Measurements from ENCODE around the gene DHX8. TPM values are rescaled to one million over a fixed set of nuclear protein-coding genes. Genes with fewer than 3 reads are reported as not detected.

The DHX8 gene
- total and polyA plus RNA-seq, 4 donors: 10.9 to 21.3 (median 19.4) TPM

GRCh38 chr17:43560461-43561427 lies 77.0 kb downstream of the DHX8 start:
- H3K36me3 ChIP-seq (ENCODE audit: control insufficient read depth in 4 of 4, insufficient read depth in 3 of 4, low read depth in 1 of 4, low read length in 3 of 4): no peaks in the 10 kb centered on the region
- no peak overlapping the region for H3K27ac ChIP-seq (ENCODE audit: low read depth in 1 of 2, low read length in 2 of 2)
- TF ChIP-seq GABPA (IDR thresholded peaks at IDR 0.05 in 1 of 2, conservative IDR thresholded peaks at IDR 0.05 in 1 of 2) (no peak), RXRA (IDR thresholded peaks at IDR 0.05) (no peak), FOXA2 (IDR thresholded peaks at IDR 0.05) (no peak), JUND (IDR thresholded peaks at IDR 0.05) (no peak), EGR1 (IDR thresholded peaks at IDR 0.05; ENCODE audit: low read depth in 2 of 2) (no peak), HNF4A (conservative IDR thresholded peaks at IDR 0.05) (no peak), ZBTB33 (IDR thresholded peaks at IDR 0.05) (no peak), YY1 (IDR thresholded peaks at IDR 0.05) (no peak), MAX (IDR thresholded peaks at IDR 0.05) (no peak), REST (IDR thresholded peaks at IDR 0.05) (no peak)
- DNase-seq (ENCODE audit: low spot score): no peak
- no peak overlapping the region for H3K4me3 ChIP-seq (ENCODE audit: low read depth in 1 of 3, low read length in 3 of 3)
- H3K9me3 ChIP-seq (ENCODE audit: control insufficient read depth in 4 of 4, low read length in 3 of 4): no peaks in the 10 kb centered on the region
- WGBS: 92% methylated on average over 7 of the region's 7 CpGs
- H3K4me1 ChIP-seq (ENCODE audit: control insufficient read depth in 4 of 4, insufficient read depth in 4 of 4, low read length in 3 of 4): no peaks in the 10 kb centered on the region
- H3K27me3 ChIP-seq (ENCODE audit: control insufficient read depth in 4 of 4, insufficient read depth in 4 of 4, low read length in 3 of 4): peaks cover 0 to 2% (median under 1%) of the 10 kb centered on the region in 4 donors
- H3K9ac ChIP-seq (ENCODE audit: low read depth in 1 of 2, low read length in 2 of 2): no peak overlapping the region

GRCh38 chr17:43562679-43563599 lies 79.2 kb downstream of the DHX8 start:
- no peak overlapping the region for H3K27ac ChIP-seq (ENCODE audit: low read depth in 1 of 2, low read length in 2 of 2)
- no peak overlapping the region for H3K4me3 ChIP-seq (ENCODE audit: low read depth in 1 of 3, low read length in 3 of 3)
- no peak for DNase-seq (ENCODE audit: low spot score)
- no peak for TF ChIP-seq REST (IDR thresholded peaks at IDR 0.05)
- no peak for TF ChIP-seq FOXA2 (IDR thresholded peaks at IDR 0.05)
- no peak for TF ChIP-seq JUND (IDR thresholded peaks at IDR 0.05)
- TF ChIP-seq HNF4A (conservative IDR thresholded peaks at IDR 0.05): no peak
- TF ChIP-seq RXRA (IDR thresholded peaks at IDR 0.05): no peak
- no peak for TF ChIP-seq NR2F2 (IDR thresholded peaks at IDR 0.05)
- peaks cover 0 to 2% (median under 1%) of the 10 kb centered on the region in 4 donors for H3K27me3 ChIP-seq (ENCODE audit: control insufficient read depth in 4 of 4, insufficient read depth in 4 of 4, low read length in 3 of 4)
- H3K36me3 ChIP-seq (ENCODE audit: control insufficient read depth in 4 of 4, insufficient read depth in 3 of 4, low read depth in 1 of 4, low read length in 3 of 4): no peaks in the 10 kb centered on the region
- H3K9ac ChIP-seq (ENCODE audit: low read depth in 1 of 2, low read length in 2 of 2): no peak overlapping the region
- no peaks in the 10 kb centered on the region for H3K9me3 ChIP-seq (ENCODE audit: control insufficient read depth in 4 of 4, low read length in 3 of 4)
- WGBS: 41% methylated on average over 19 of the region's 19 CpGs
- no peaks in the 10 kb centered on the region for H3K4me1 ChIP-seq (ENCODE audit: control insufficient read depth in 4 of 4, insufficient read depth in 4 of 4, low read length in 3 of 4)
